CD14-positive monocyte (primary cell): ENCODE results near the gene TSPOAP1. TPM values are rescaled to one million over a fixed set of nuclear protein-coding genes. Genes with fewer than 3 reads are reported as not detected.

Experiments used
- DNase-seq, 3 donors: peaks; one replicate each; pipeline ENCODE4 v3.0.0-alpha.2; 2011 to 2022
- H2AFZ ChIP-seq: 2 replicates; pipeline ENCODE4 v1.6.0; 2012; ENCODE audit warnings: mild to moderate bottlenecking, low read depth, low read length, inconsistent platforms; ENCODE audit not compliant: insufficient read depth, poor library complexity, severe bottlenecking
- H3K27ac ChIP-seq, 2 donors: 1 replicate in 1 of 2; 2 replicates in 1 of 2; pipeline ENCODE4 v1.5.1; 2012 to 2013; ENCODE audit warnings: low read length in 2 of 2, control low read depth in 1 of 2, inconsistent platforms in 1 of 2, low read depth in 1 of 2, mild to moderate bottlenecking in 1 of 2
- H3K27me3 ChIP-seq, 2 donors: one replicate each; pipeline versions ENCODE4 v1.6.0 to v1.6.1; 2011 to 2013; ENCODE audit warnings: low read length in 2 of 2; ENCODE audit not compliant: control insufficient read depth in 2 of 2, insufficient read depth in 2 of 2
- H3K36me3 ChIP-seq, 2 donors: replicated peaks in 1 of 2; 1 replicate in 1 of 2; 2 replicates in 1 of 2; pipeline versions ENCODE4 v1.5.1 to v1.6.1; 2012 to 2013; ENCODE audit warnings: low read length in 2 of 2, control low read depth in 1 of 2, inconsistent platforms in 1 of 2, mild to moderate bottlenecking in 1 of 2; ENCODE audit not compliant: insufficient read depth in 2 of 2, control insufficient read depth in 1 of 2
- H3K4me1 ChIP-seq, 2 donors: 1 replicate in 1 of 2; 2 replicates in 1 of 2; pipeline versions ENCODE4 v1.5.1 to v1.6.1; 2012 to 2013; ENCODE audit warnings: low read length in 2 of 2, control low read depth in 1 of 2, inconsistent platforms in 1 of 2, mild to moderate bottlenecking in 1 of 2, moderate library complexity in 1 of 2; ENCODE audit not compliant: insufficient read depth in 2 of 2, control insufficient read depth in 1 of 2
- H3K4me2 ChIP-seq: replicated peaks from 2 replicates; pipeline ENCODE3; 2012; ENCODE audit warnings: low read length, moderate library complexity, mild to moderate bottlenecking; ENCODE audit not compliant: poor library complexity, severe bottlenecking; ENCODE audit errors: extremely low read depth
- H3K4me3 ChIP-seq, 3 experiments: fragments of 200-600 bp in 1 of 3; sonication (generic) in 1 of 3; replicated peaks in 1 of 3; 1 replicate in 2 of 3; 2 replicates in 1 of 3; pipeline ENCODE4 v1.5.1; 2011 to 2013; ENCODE audit warnings: low read length in 3 of 3, mild to moderate bottlenecking in 3 of 3, control low read depth in 2 of 3, low read depth in 2 of 3, inconsistent platforms in 1 of 3, moderate library complexity in 1 of 3
- H3K79me2 ChIP-seq: 2 replicates; pipeline ENCODE4 v1.6.0; 2012; ENCODE audit warnings: mild to moderate bottlenecking, control low read depth, inconsistent platforms, low read length, moderate library complexity; ENCODE audit not compliant: insufficient read depth
- H3K9ac ChIP-seq: 2 replicates; pipeline ENCODE4 v1.6.0; 2017; ENCODE audit warnings: low read length, mild to moderate bottlenecking; ENCODE audit not compliant: insufficient read depth, poor library complexity, severe bottlenecking
- H3K9me3 ChIP-seq, 2 donors: replicated peaks in 1 of 2; 1 replicate in 1 of 2; 2 replicates in 1 of 2; pipeline versions ENCODE4 v1.5.1 to v1.6.1; 2012 to 2013; ENCODE audit warnings: low read length in 2 of 2, control low read depth in 1 of 2; ENCODE audit not compliant: control insufficient read depth in 1 of 2, insufficient read depth in 1 of 2
- H4K20me1 ChIP-seq: 2 replicates; pipeline ENCODE4 v1.6.0; 2012; ENCODE audit warnings: mild to moderate bottlenecking, low read length, control low read depth, moderate library complexity; ENCODE audit not compliant: insufficient read depth
- H3K27ac Mint-ChIP-seq, 7 donors: one replicate each; pipeline ENCODE4 v1.8.0; 2020; ENCODE audit warnings: mild to moderate bottlenecking in 7 of 7, mixed read lengths in 7 of 7, moderate library complexity in 6 of 7, inconsistent platforms in 2 of 7
- H3K27me3 Mint-ChIP-seq, 3 donors: one replicate each; pipeline ENCODE4 v1.8.0; 2021 to 2022; ENCODE audit warnings: low read depth in 3 of 3, mild to moderate bottlenecking in 3 of 3, mixed read lengths in 3 of 3, moderate library complexity in 3 of 3, inconsistent platforms in 1 of 3
- H3K36me3 Mint-ChIP-seq, 2 donors: one replicate each; pipeline ENCODE4 v1.8.0; 2020; ENCODE audit warnings: mixed read lengths in 2 of 2, inconsistent platforms in 1 of 2, mild to moderate bottlenecking in 1 of 2
- H3K4me1 Mint-ChIP-seq: one replicate; pipeline ENCODE4 v1.8.0; 2020; ENCODE audit warnings: mild to moderate bottlenecking, mixed read lengths
- H3K4me3 Mint-ChIP-seq, 2 donors: one replicate each; pipeline ENCODE4 v1.8.0; 2020; ENCODE audit warnings: mild to moderate bottlenecking in 2 of 2, mixed read lengths in 2 of 2, moderate library complexity in 1 of 2
- H3K9me3 Mint-ChIP-seq, 7 donors: one replicate each; pipeline ENCODE4 v1.8.0; 2020 to 2022; ENCODE audit warnings: mixed read lengths in 7 of 7, mild to moderate bottlenecking in 6 of 7, moderate library complexity in 6 of 7, inconsistent platforms in 2 of 7
- CTCF ChIP-seq: fragments of 200-600 bp; IDR thresholded peaks from one replicate; pipeline ENCODE4 v1.8.0; 2022; ENCODE audit warnings: antibody characterized with exemption, mild to moderate bottlenecking
- WGBS: methylation state at CpG from one replicate; pipeline ENCODE4 v1.1.5; 2013; ENCODE audit warnings: missing lambda C conversion rate; ENCODE audit not compliant: insufficient coverage; 5-methylcytosine and 5-hydroxymethylcytosine counted together
- intact Hi-C, 2 donors: fragments of 100-400 bp; cut with micrococcal nuclease; formaldehyde crosslinking; loops; one replicate each; pipeline versions ENCODE4 v1.15.0 to v1.15.1; 2023
- polyA plus RNA-seq, 3 donors: library from polyadenylated mRNA; depleted of rRNA in 1 of 3; unstranded in 2 of 3; stranded (reverse) in 1 of 3; fragments of 300-500 nt in 2 of 3; fragments of >200 nt in 1 of 3; fragmentation: Illumina TruSeq in 2 of 3; gene quantifications; 1 replicate in 2 of 3; 2 replicates in 1 of 3; pipeline ENCODE4 v1.2.3, GENCODE V29; 2012 to 2021

Gene TSPOAP1
- polyA plus RNA-seq, 3 donors: 0.10 to 14.0 (median 0.18) TPM

- no peaks in the 10 kb centered on the region for H3K36me3 ChIP-seq
- no peak overlapping the region for H3K27ac ChIP-seq
- H3K9me3 Mint-ChIP-seq: no peaks in the 10 kb centered on the region
- DNase-seq: no peak
- no peak for TF ChIP-seq CTCF
- H3K27ac Mint-ChIP-seq: no peak overlapping the region
- no peak overlapping the region for H3K4me3 ChIP-seq
- 88% methylated on average over 10 of the region's 16 CpGs for WGBS
- no peaks in the 10 kb centered on the region for H3K9me3 ChIP-seq
- H3K4me1 ChIP-seq: peaks cover 0 to 2% of the 10 kb centered on the region in 2 donors
- no peak overlapping the region for H3K4me3 Mint-ChIP-seq
- H3K27me3 Mint-ChIP-seq: peaks cover 0 to 16% (median 14%) of the 10 kb centered on the region in 3 donors
- peaks cover 0 to 2% of the 10 kb centered on the region in 2 donors for H3K36me3 Mint-ChIP-seq
- no peak overlapping the region for H3K4me2 ChIP-seq
- H4K20me1 ChIP-seq: no peaks in the 10 kb centered on the region
- no peak overlapping the region for H2AFZ ChIP-seq
- no peaks in the 10 kb centered on the region for H3K27me3 ChIP-seq
- H3K4me1 Mint-ChIP-seq: peaks cover 5% of the 10 kb centered on the region
- H3K79me2 ChIP-seq: no peaks in the 10 kb centered on the region
- intact Hi-C loops: no loop called here
- H3K9ac ChIP-seq: no peak overlapping the region
These were observed 30.0 kb upstream of the TSPOAP1 start for GRCh38 chr17:58358408-58359172.

- H4K20me1 ChIP-seq: no peaks in the 10 kb centered on the region
- H2AFZ ChIP-seq: no peak overlapping the region
- H3K4me1 ChIP-seq: peaks cover 10 to 12% of the 10 kb centered on the region in 2 donors
- 96% methylated on average over 13 of the region's 22 CpGs for WGBS
- H3K27me3 ChIP-seq: no peaks in the 10 kb centered on the region
- TF ChIP-seq CTCF: no peak
- Mint-ChIP-seq H3K27me3 (peaks cover 0 to 12% (median 7%) of the 10 kb centered on the region in 3 donors), H3K9me3 (no peaks in the 10 kb centered on the region), H3K4me1 (peaks cover 15% of the 10 kb centered on the region), H3K36me3 (peaks cover 0 to 2% of the 10 kb centered on the region in 2 donors), H3K4me3 (no peak overlapping the region), H3K27ac (no peak overlapping the region)
- H3K4me3 ChIP-seq: no peak overlapping the region
- H3K79me2 ChIP-seq: peaks cover 2% of the 10 kb centered on the region
- H3K9me3 ChIP-seq: no peaks in the 10 kb centered on the region
- H3K9ac ChIP-seq: no peak overlapping the region
- no peak overlapping the region for H3K4me2 ChIP-seq
- no peaks in the 10 kb centered on the region for H3K36me3 ChIP-seq
- intact Hi-C loops: no loop called here
- H3K27ac ChIP-seq: no peak overlapping the region
- DNase-seq: no peak
These were observed 29.0 kb upstream of the TSPOAP1 start for GRCh38 chr17:58357312-58358297.
